ENCODE measurements around the gene ELOVL1. TPM values are rescaled to one million over a fixed set of nuclear protein-coding genes. Genes with fewer than 3 reads are reported as not detected.

The ELOVL1 gene
- polyA plus RNA-seq, 2 donors = 123 to 264 TPM

DNA sequence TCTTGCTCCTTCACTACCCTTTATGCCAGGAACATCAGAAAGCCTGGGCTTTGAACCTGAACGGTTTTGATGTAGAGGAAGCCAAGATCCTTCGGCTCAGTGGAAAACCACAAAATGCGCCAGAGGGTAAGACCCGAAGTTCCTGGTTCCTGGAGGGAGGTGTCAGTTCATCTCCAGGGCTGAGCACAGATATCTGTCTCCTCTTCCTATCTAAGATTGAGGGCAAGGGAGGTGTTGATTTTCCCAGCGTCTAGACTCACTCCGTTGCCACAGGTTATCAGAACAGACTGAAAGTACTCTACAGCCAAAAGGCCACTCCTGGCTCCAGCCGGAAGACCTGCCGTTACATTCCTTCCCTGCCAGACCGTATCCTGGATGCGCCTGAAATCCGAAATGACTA, 8.1 kb downstream of the ELOVL1 start:
- H3K36me3 ChIP-seq (ENCODE audit: control insufficient read depth in 2 of 2, insufficient read depth in 2 of 2, low read length in 1 of 2) = peaks cover 16 to 23% of the 10 kb centered on the region in 2 donors
- no peaks in the 10 kb centered on the region for H3K27me3 ChIP-seq (ENCODE audit: control insufficient read depth in 1 of 2, insufficient read depth in 2 of 2, low read length in 2 of 2)
- peak overlapping the region; percentile 45 to 62 for H3K4me3 ChIP-seq (ENCODE audit: low read depth in 1 of 2, low read length in 2 of 2)
- WGBS, 2 donors = 29 to 38% methylated on average over 11 of the region's 11 CpGs
- no peaks in the 10 kb centered on the region for H3K9me3 ChIP-seq (ENCODE audit: control insufficient read depth in 2 of 2, insufficient read depth in 1 of 2, low read depth in 1 of 2, low read length in 1 of 2)
- peak overlapping the region in 1 of 2 donors; percentile 44 for H3K27ac ChIP-seq (ENCODE audit: low read depth in 2 of 2, low read length in 1 of 2)
- peaks cover 2 to 14% of the 10 kb centered on the region in 2 donors for H3K4me1 ChIP-seq (ENCODE audit: control insufficient read depth in 2 of 2, insufficient read depth in 2 of 2, low read length in 1 of 2)

GRCh38 chr1:43358746-43359693, 8.8 kb downstream of the ELOVL1 start, which contains the start of gene CDC20:
Gene CDC20 (plus strand): TSS chr1:43358981. CDS start chr1:43359216, 235 bp downstream.
- Histone ChIP-seq H3K9me3 (ENCODE audit: control insufficient read depth in 2 of 2, insufficient read depth in 1 of 2, low read depth in 1 of 2, low read length in 1 of 2) (no peaks in the 10 kb centered on the region), H3K27me3 (ENCODE audit: control insufficient read depth in 1 of 2, insufficient read depth in 2 of 2, low read length in 2 of 2) (no peaks in the 10 kb centered on the region), H3K4me1 (ENCODE audit: control insufficient read depth in 2 of 2, insufficient read depth in 2 of 2, low read length in 1 of 2) (peaks cover 2 to 9% of the 10 kb centered on the region in 2 donors), H3K36me3 (ENCODE audit: control insufficient read depth in 2 of 2, insufficient read depth in 2 of 2, low read length in 1 of 2) (peaks cover 9 to 16% of the 10 kb centered on the region in 2 donors), H3K4me3 (ENCODE audit: low read depth in 1 of 2, low read length in 2 of 2) (peak within 1 kb of the TSS; percentile 45 to 62), H3K27ac (ENCODE audit: low read depth in 2 of 2, low read length in 1 of 2) (peak within 1 kb of the TSS; percentile 85 to 97)
- WGBS, 2 donors = 3 to 4% methylated on average over 55 to 59 of the region's 59 CpGs

DNA sequence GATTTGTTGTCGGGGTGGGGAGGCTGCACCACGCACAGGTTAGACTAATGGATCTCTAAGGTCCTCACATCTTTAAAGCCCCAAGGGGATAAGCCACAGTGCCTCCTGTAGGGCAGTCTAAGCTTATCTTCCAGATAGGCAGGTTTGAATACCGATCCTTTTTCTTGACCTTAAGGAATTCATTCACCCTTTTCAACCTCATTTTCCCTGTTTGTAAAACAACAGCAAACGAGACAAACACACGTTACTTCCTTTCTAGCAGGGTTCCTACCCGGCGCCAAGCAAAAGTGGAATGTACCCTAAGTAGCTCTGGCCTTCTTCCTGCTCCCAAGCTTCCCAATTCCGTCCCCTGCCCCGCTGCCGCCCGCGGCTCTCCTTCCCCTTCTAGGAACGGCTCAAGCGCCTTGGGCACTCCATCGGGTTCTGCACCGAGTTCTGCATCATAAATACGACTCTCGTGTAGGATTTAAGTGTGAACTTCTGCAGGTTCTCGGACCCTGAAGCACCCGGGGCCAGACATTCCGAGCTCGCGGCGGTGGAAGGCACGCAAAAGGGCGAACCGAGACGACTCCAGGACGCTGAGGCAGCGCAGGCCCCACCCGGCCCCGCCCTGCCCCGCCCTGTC, 9.6 kb downstream of the ELOVL1 start:
- peaks cover 5 to 11% of the 10 kb centered on the region in 2 donors for H3K36me3 ChIP-seq (ENCODE audit: control insufficient read depth in 2 of 2, insufficient read depth in 2 of 2, low read length in 1 of 2)
- 1% methylated on average over 27 to 33 of the region's 33 CpGs for WGBS, 2 donors
- H3K9me3 ChIP-seq (ENCODE audit: control insufficient read depth in 2 of 2, insufficient read depth in 1 of 2, low read depth in 1 of 2, low read length in 1 of 2) = no peaks in the 10 kb centered on the region

DNA sequence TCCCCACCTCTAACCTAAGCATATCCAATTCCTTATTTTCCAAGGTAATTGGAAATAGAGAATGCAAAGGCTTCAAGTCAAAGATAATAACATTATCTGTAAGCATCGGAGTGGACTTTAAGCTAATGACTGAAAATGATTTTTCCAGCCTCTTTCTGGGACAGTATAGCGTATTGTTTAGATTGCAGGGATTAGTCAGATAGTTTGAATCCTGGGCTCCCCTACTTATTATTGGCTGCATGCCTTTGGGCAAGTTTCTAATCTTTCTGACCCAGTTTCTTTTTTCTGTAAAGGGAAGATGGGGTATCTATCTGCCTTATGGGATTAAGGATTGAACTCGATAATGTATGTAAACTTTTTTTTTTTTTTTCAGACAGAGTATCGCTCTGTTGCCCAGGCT, 10.6 kb downstream of the ELOVL1 start:
- no peak overlapping the region for H3K4me3 ChIP-seq (ENCODE audit: low read depth in 1 of 2, low read length in 2 of 2)
- H3K4me1 ChIP-seq (ENCODE audit: control insufficient read depth in 2 of 2, insufficient read depth in 2 of 2, low read length in 1 of 2) = peaks cover 0 to 9% of the 10 kb centered on the region in 2 donors
- H3K9me3 ChIP-seq (ENCODE audit: control insufficient read depth in 2 of 2, insufficient read depth in 1 of 2, low read depth in 1 of 2, low read length in 1 of 2) = no peaks in the 10 kb centered on the region
- H3K27me3 ChIP-seq (ENCODE audit: control insufficient read depth in 1 of 2, insufficient read depth in 2 of 2, low read length in 2 of 2) = no peaks in the 10 kb centered on the region
- 80 to 86% methylated on average over 4 of the region's 4 CpGs for WGBS, 2 donors
- peaks cover 0 to 8% of the 10 kb centered on the region in 2 donors for H3K36me3 ChIP-seq (ENCODE audit: control insufficient read depth in 2 of 2, insufficient read depth in 2 of 2, low read length in 1 of 2)
- no peak overlapping the region for H3K27ac ChIP-seq (ENCODE audit: low read depth in 2 of 2, low read length in 1 of 2)

More for the DNA sequence above, 9.6 kb downstream of the ELOVL1 start:
- H3K4me3 ChIP-seq (ENCODE audit: low read depth in 1 of 2, low read length in 2 of 2) = peak overlapping the region; percentile 45 to 62
- no peaks in the 10 kb centered on the region for H3K27me3 ChIP-seq (ENCODE audit: control insufficient read depth in 1 of 2, insufficient read depth in 2 of 2, low read length in 2 of 2)
- peaks cover 2 to 9% of the 10 kb centered on the region in 2 donors for H3K4me1 ChIP-seq (ENCODE audit: control insufficient read depth in 2 of 2, insufficient read depth in 2 of 2, low read length in 1 of 2)
- H3K27ac ChIP-seq (ENCODE audit: low read depth in 2 of 2, low read length in 1 of 2) = peak overlapping the region; percentile 85 to 97

DNA sequence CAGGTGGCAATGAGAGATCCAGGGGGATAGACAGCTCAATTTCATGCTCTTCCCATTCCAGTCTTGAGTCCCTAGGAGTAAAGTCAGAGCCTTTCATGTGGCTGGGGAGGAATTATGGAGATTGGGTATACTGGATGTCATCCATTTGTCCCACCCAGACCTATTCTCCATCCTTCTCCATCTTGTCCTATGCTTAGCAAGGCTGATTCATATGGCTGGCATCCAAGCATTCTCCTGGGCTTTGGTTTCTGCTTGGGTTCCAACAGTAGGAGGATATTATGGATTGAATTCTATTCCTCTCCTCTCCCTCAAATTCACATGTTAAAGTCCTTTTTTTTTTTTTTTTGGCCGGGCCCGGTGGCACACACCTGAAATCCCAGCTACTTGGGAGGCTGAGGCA, 12.9 kb downstream of the ELOVL1 start:
- 94% methylated on average over 2 of the region's 2 CpGs for WGBS, 2 donors
- no peaks in the 10 kb centered on the region for H3K36me3 ChIP-seq (ENCODE audit: control insufficient read depth in 2 of 2, insufficient read depth in 2 of 2, low read length in 1 of 2)

GRCh38 chr1:43354471-43354870, 13.3 kb downstream of the ELOVL1 start:
- no peaks in the 10 kb centered on the region for H3K9me3 ChIP-seq (ENCODE audit: control insufficient read depth in 2 of 2, insufficient read depth in 1 of 2, low read depth in 1 of 2, low read length in 1 of 2)
- peaks cover 0 to 6% of the 10 kb centered on the region in 2 donors for H3K4me1 ChIP-seq (ENCODE audit: control insufficient read depth in 2 of 2, insufficient read depth in 2 of 2, low read length in 1 of 2)
- no peaks in the 10 kb centered on the region for H3K27me3 ChIP-seq (ENCODE audit: control insufficient read depth in 1 of 2, insufficient read depth in 2 of 2, low read length in 2 of 2)
- WGBS, 2 donors = 86 to 87% methylated on average over 2 of the region's 2 CpGs
- H3K27ac ChIP-seq (ENCODE audit: low read depth in 2 of 2, low read length in 1 of 2) = no peak overlapping the region
- H3K36me3 ChIP-seq (ENCODE audit: control insufficient read depth in 2 of 2, insufficient read depth in 2 of 2, low read length in 1 of 2) = no peaks in the 10 kb centered on the region
- H3K4me3 ChIP-seq (ENCODE audit: low read depth in 1 of 2, low read length in 2 of 2) = no peak overlapping the region

More for the DNA sequence above, 12.9 kb downstream of the ELOVL1 start:
- Histone ChIP-seq H3K4me1 (ENCODE audit: control insufficient read depth in 2 of 2, insufficient read depth in 2 of 2, low read length in 1 of 2) (peaks cover 0 to 4% of the 10 kb centered on the region in 2 donors), H3K27me3 (ENCODE audit: control insufficient read depth in 1 of 2, insufficient read depth in 2 of 2, low read length in 2 of 2) (no peaks in the 10 kb centered on the region), H3K4me3 (ENCODE audit: low read depth in 1 of 2, low read length in 2 of 2) (no peak overlapping the region), H3K27ac (ENCODE audit: low read depth in 2 of 2, low read length in 1 of 2) (no peak overlapping the region), H3K9me3 (ENCODE audit: control insufficient read depth in 2 of 2, insufficient read depth in 1 of 2, low read depth in 1 of 2, low read length in 1 of 2) (no peaks in the 10 kb centered on the region)

GRCh38 chr1:43352881-43353280, 14.9 kb downstream of the ELOVL1 start:
- 64 to 69% methylated on average over 3 of the region's 3 CpGs for WGBS, 2 donors
- Histone ChIP-seq H3K4me3 (ENCODE audit: low read depth in 1 of 2, low read length in 2 of 2) (no peak overlapping the region), H3K36me3 (ENCODE audit: control insufficient read depth in 2 of 2, insufficient read depth in 2 of 2, low read length in 1 of 2) (no peaks in the 10 kb centered on the region), H3K4me1 (ENCODE audit: control insufficient read depth in 2 of 2, insufficient read depth in 2 of 2, low read length in 1 of 2) (peaks cover 0 to 5% of the 10 kb centered on the region in 2 donors), H3K27ac (ENCODE audit: low read depth in 2 of 2, low read length in 1 of 2) (no peak overlapping the region), H3K9me3 (ENCODE audit: control insufficient read depth in 2 of 2, insufficient read depth in 1 of 2, low read depth in 1 of 2, low read length in 1 of 2) (no peaks in the 10 kb centered on the region), H3K27me3 (ENCODE audit: control insufficient read depth in 1 of 2, insufficient read depth in 2 of 2, low read length in 2 of 2) (no peaks in the 10 kb centered on the region)

- Histone ChIP-seq H3K4me1 (ENCODE audit: control insufficient read depth in 2 of 2, insufficient read depth in 2 of 2, low read length in 1 of 2) (peaks cover 0 to 5% of the 10 kb centered on the region in 2 donors), H3K36me3 (ENCODE audit: control insufficient read depth in 2 of 2, insufficient read depth in 2 of 2, low read length in 1 of 2) (no peaks in the 10 kb centered on the region), H3K9me3 (ENCODE audit: control insufficient read depth in 2 of 2, insufficient read depth in 1 of 2, low read depth in 1 of 2, low read length in 1 of 2) (no peaks in the 10 kb centered on the region), H3K27me3 (ENCODE audit: control insufficient read depth in 1 of 2, insufficient read depth in 2 of 2, low read length in 2 of 2) (no peaks in the 10 kb centered on the region), H3K4me3 (ENCODE audit: low read depth in 1 of 2, low read length in 2 of 2) (no peak overlapping the region), H3K27ac (ENCODE audit: low read depth in 2 of 2, low read length in 1 of 2) (no peak overlapping the region)
- WGBS, 2 donors = 94 to 96% methylated on average over 2 of the region's 2 CpGs
Measured at GRCh38 chr1:43352351-43352705, 15.5 kb downstream of the ELOVL1 start.

DNA sequence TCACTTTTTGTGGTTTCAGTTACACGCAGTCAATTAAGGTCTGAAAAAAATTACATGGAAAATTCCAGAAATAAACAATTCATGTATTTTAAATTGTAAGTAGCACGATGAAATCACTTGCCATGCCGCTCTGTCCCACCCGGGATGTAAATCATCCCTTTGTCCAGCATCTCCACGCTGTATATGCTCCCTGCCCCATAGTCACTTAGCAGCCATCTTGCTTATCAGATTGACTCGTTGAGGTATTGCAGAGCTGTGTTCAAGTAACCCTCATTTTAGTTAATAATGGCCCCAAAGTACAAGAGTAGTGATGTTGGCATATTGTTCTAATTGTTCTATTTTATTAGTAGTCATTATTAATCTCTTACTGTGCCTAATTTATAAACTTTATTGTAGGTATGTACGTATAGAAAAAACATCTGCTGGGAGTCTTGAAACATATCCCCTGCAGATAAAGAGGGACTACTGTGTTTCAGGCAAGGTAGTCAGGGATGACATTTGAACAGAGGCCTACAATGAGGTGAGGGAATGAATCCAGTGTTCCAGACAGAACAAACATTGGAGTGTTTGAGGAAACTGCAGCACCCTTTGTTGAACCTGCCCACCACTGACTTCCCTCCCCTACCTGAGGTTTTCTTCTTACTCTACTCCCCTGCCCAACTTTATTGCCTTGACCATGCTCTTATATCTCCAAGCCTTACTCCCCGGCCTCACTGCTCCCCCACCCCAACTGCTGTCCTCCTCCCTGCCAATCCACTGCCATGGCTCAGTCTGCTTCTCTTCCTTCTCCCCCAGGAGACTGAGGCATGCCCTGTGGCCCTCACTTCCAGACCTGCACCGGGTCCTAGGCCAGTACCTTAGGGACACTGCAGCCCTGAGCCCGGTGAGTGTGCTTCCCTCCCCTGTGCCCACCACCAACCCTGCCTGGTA, 16.1 kb downstream of the ELOVL1 start:
- Histone ChIP-seq H3K4me1 (ENCODE audit: control insufficient read depth in 2 of 2, insufficient read depth in 2 of 2, low read length in 1 of 2) (peaks cover 0 to 5% of the 10 kb centered on the region in 2 donors), H3K9me3 (ENCODE audit: control insufficient read depth in 2 of 2, insufficient read depth in 1 of 2, low read depth in 1 of 2, low read length in 1 of 2) (no peaks in the 10 kb centered on the region), H3K36me3 (ENCODE audit: control insufficient read depth in 2 of 2, insufficient read depth in 2 of 2, low read length in 1 of 2) (no peaks in the 10 kb centered on the region), H3K4me3 (ENCODE audit: low read depth in 1 of 2, low read length in 2 of 2) (no peak overlapping the region), H3K27me3 (ENCODE audit: control insufficient read depth in 1 of 2, insufficient read depth in 2 of 2, low read length in 2 of 2) (no peaks in the 10 kb centered on the region), H3K27ac (ENCODE audit: low read depth in 2 of 2, low read length in 1 of 2) (no peak overlapping the region)
- WGBS, 2 donors = 89 to 90% methylated on average over 10 of the region's 10 CpGs

All from esophagus (tissue), 2 donors.